Measurements from ENCODE around the gene NPEPL1. TPM values are rescaled to one million over a fixed set of nuclear protein-coding genes. Genes with fewer than 3 reads are reported as not detected.

The NPEPL1 gene
- total RNA-seq, 2 donors from 2014 or later: 31.4 to 38.2 TPM

DNA sequence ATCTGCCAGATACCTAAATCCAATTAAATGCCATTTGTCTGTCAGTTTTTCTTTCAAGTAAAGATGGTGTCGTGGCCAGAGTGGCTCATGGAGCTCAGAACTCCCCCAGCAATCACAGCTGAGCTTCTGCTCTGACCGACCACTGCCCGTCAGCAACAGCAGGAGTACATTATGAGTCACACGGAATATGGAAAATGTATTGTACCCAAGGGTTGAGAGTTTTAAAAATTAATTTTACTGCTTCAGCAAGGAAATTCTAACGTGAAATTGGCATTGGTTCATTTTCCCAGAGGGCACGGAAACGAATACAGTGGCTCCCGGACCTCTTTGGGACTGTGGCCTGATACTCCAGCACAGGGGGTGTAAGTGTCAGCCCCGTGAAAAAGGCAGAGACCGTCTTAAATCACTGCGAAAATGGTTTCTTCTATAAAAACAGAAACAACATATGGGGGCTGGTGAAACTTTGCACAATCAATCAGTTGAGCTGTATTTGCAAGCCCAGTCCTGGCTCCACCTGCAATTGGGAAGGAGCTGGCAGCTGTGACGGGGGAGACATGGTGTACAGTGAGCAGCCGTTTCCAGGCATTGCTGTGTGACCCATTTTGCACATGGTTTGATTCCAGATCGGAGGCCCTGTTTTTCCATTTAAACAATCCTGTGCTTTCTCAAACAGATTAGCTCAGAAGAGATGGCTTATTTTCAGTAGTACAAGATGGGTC lies 12.8 kb downstream of the NPEPL1 start:
- intact Hi-C loops (cut with DNase I): no loop called here
- Histone ChIP-seq H3K27ac (no peak overlapping the region), H3K9me3 (no peaks in the 10 kb centered on the region), H3K36me3 (replicated peaks in 1 of 2; ENCODE audit: insufficient read depth in 1 of 2, low read depth in 2 of 2) (peaks cover 0 to 9% of the 10 kb centered on the region in 2 donors), H3K4me1 (no peaks in the 10 kb centered on the region), H3K4me3 (no peak overlapping the region), H3K27me3 (no peaks in the 10 kb centered on the region)
- 90 to 91% methylated on average over 14 of the region's 14 CpGs for WGBS, 2 donors
- DNase-seq (peak; percentile 0 to 48 (median 34)), ATAC-seq (peak; percentile 15)
- TF ChIP-seq CTCF (IDR thresholded peaks at IDR 0.05) (no peak), POLR2A (IDR thresholded peaks at IDR 0.05) (no peak)

DNA sequence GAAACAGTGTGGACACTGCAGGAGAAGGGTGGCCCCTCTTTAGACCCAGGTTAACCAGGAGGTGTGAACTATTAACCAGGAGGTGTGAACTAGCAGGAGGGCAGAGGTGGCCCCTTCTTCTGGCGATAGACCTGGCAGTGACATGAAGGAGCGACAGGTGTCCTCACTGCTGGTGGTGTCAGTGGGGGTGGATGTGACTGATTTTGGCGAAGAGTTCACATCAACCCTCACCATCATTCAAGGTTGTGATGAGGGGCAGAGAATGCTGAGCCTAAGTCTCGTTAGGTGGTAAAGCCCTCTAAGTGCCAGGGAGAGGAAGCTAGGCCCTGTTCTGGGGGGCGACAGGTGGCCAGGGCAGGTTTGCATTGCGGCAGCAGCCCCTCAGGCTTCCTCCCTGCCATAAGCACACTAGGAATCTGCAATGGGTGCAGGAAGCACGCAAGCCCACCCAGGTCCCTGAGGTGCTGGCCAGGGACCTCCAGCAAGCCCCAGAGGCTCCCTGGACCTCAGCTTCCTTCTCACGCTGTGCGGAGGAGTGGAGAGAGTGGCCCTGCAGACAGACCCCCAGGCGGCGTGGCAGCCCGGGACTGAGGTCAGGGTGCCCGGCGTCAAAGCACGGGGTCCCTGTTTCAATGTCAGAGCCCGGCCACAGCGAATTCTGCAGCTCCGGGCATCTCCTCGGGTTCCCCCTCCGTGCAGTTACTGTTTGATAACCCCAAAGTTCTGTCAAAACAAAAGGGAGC lies 13.7 kb downstream of the NPEPL1 start:
- no peak for TF ChIP-seq POLR2A (IDR thresholded peaks at IDR 0.05)
- TF ChIP-seq CTCF (IDR thresholded peaks at IDR 0.05): no peak
- 94 to 98% methylated on average over 15 to 18 of the region's 20 CpGs for WGBS, 2 donors
- Histone ChIP-seq H3K9me3 (no peaks in the 10 kb centered on the region), H3K36me3 (replicated peaks in 1 of 2; ENCODE audit: insufficient read depth in 1 of 2, low read depth in 2 of 2) (peaks cover 0 to 9% of the 10 kb centered on the region in 2 donors), H3K4me1 (no peaks in the 10 kb centered on the region), H3K27me3 (no peaks in the 10 kb centered on the region), H3K27ac (no peak overlapping the region), H3K4me3 (no peak overlapping the region)
- DNase-seq: peak in 1 of 4 donors; percentile 2
- intact Hi-C loops (cut with DNase I): no loop called here
- no peak for ATAC-seq

DNA sequence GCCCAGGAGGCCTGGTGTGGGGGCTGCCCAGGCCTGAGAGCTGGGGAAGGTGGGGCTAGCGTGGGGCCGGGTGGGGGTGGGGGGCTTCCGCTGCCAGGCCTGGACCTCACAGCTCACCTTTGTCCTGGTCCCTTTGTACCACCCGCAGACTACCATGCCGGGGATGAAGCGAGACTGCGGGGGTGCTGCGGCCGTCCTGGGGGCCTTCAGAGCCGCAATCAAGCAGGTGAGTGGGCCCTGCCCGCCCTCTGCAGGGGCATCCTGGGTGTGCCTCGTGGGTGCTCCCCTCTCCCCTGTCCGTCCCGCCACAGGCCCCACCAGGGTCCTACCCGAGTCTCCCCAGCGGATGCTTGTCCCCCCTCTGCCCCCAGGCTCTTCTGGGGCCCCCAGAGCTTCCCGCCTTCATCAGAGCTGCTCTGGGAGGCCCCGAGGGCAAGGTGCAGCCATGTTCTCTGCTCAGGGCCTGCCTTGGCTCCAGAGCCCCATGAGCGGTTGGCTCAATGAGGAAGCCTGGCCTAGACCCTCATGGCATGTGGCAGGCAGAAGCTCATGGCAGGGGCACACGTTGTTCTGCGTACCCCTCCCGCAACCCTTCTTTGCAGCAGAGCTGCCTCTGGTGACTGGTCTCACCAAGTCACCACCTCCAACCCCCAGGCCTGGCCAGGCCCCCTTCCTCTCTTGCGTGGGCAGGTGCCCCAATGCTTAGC lies 14.5 kb downstream of the NPEPL1 start:
- H3K36me3 ChIP-seq (replicated peaks in 1 of 2; ENCODE audit: insufficient read depth in 1 of 2, low read depth in 2 of 2): peaks cover 0 to 9% of the 10 kb centered on the region in 2 donors
- intact Hi-C loops (cut with DNase I): no loop called here
- ATAC-seq (no peak), DNase-seq (peak in 2 of 4 donors; percentile 2 to 9)
- H3K9me3 ChIP-seq: no peaks in the 10 kb centered on the region
- H3K4me1 ChIP-seq: no peaks in the 10 kb centered on the region
- no peak overlapping the region for H3K4me3 ChIP-seq
- no peak overlapping the region for H3K27ac ChIP-seq
- no peaks in the 10 kb centered on the region for H3K27me3 ChIP-seq
- TF ChIP-seq CTCF (IDR thresholded peaks at IDR 0.05): no peak
- no peak for TF ChIP-seq POLR2A (IDR thresholded peaks at IDR 0.05)
- 96 to 98% methylated on average over 6 to 15 of the region's 23 CpGs for WGBS, 2 donors

DNA sequence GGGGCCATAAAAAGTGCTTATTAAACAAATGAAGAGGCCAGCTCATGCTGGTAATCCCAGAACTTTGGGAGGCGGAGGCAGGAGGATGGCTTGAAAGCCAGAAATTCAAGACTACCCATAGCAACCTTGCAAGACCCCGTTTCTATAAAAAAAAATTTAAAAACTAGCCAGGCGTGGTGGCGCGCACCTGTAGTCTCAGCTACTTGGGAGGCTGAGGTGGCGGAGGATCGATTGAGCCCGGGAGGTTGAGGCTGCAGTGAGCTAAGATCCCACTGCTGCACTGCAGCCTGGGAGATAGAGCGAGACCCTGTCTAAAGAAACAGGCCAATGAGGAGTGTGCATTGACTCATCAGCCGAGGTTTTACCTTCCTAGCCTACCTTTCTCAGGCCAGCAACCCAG lies 15.2 kb downstream of the NPEPL1 start:
- Histone ChIP-seq H3K4me1 (no peaks in the 10 kb centered on the region), H3K27ac (no peak overlapping the region), H3K27me3 (no peaks in the 10 kb centered on the region), H3K9me3 (no peaks in the 10 kb centered on the region), H3K4me3 (no peak overlapping the region), H3K36me3 (replicated peaks in 1 of 2; ENCODE audit: insufficient read depth in 1 of 2, low read depth in 2 of 2) (peaks cover 0 to 9% of the 10 kb centered on the region in 2 donors)
- intact Hi-C loops (cut with DNase I): no loop called here
- ATAC-seq (no peak), DNase-seq (peak in 1 of 4 donors; percentile 1)
- 95 to 98% methylated on average over 10 of the region's 10 CpGs for WGBS, 2 donors
- no peak for TF ChIP-seq CTCF (IDR thresholded peaks at IDR 0.05)
- TF ChIP-seq POLR2A (IDR thresholded peaks at IDR 0.05): no peak
